H9 (cell line): ENCODE measurements around the gene KLHL18. TPM values are rescaled to one million over a fixed set of nuclear protein-coding genes. Genes with fewer than 3 reads are reported as not detected.

ENCODE experiments used
- DNase-seq: peaks from one replicate; pipeline ENCODE4 v3.0.0-alpha.2; 2017
- H2AFZ ChIP-seq: one replicate; pipeline ENCODE4 v1.6.1; 2013; ENCODE audit warnings: mild to moderate bottlenecking, low read length, control low read depth, moderate library complexity
- H2AK5ac ChIP-seq: 2 replicates; pipeline ENCODE4 v1.6.1; 2013; ENCODE audit warnings: low read length, control low read depth, mixed read lengths; ENCODE audit not compliant: insufficient read length
- H2BK120ac ChIP-seq: one replicate; pipeline ENCODE4 v1.6.1; 2013; ENCODE audit warnings: low read depth, mild to moderate bottlenecking, low read length, control low read depth, inconsistent platforms; ENCODE audit not compliant: poor library complexity, severe bottlenecking
- H2BK12ac ChIP-seq: 2 replicates; pipeline ENCODE4 v1.6.1; 2013; ENCODE audit warnings: low read length, control low read depth, mixed read lengths, low read depth; ENCODE audit not compliant: insufficient read length
- H2BK15ac ChIP-seq: 2 replicates; pipeline ENCODE4 v1.6.1; 2013; ENCODE audit warnings: low read depth, low read length, control low read depth
- H2BK20ac ChIP-seq: one replicate; pipeline ENCODE4 v1.6.1; 2013; ENCODE audit warnings: low read depth, mild to moderate bottlenecking, low read length, control low read depth, inconsistent platforms; ENCODE audit not compliant: poor library complexity, severe bottlenecking
- H2BK5ac ChIP-seq: 2 replicates; pipeline ENCODE4 v1.6.1; 2013; ENCODE audit warnings: low read length, control low read depth, mixed read lengths; ENCODE audit not compliant: insufficient read length
- H3K14ac ChIP-seq: 2 replicates; pipeline ENCODE4 v1.6.1; 2013; ENCODE audit warnings: low read length, control low read depth; ENCODE audit not compliant: insufficient read depth
- H3K18ac ChIP-seq: 2 replicates; pipeline ENCODE4 v1.6.1; 2013; ENCODE audit warnings: low read depth, mild to moderate bottlenecking, mixed read lengths, low read length, control low read depth; ENCODE audit not compliant: insufficient read length
- H3K23ac ChIP-seq: 2 replicates; pipeline ENCODE4 v1.6.1; 2013; ENCODE audit warnings: low read length, control low read depth, mixed read lengths, low read depth; ENCODE audit not compliant: insufficient read length
- H3K23me2 ChIP-seq: 2 replicates; pipeline ENCODE4 v1.6.1; 2013; ENCODE audit warnings: low read depth, mild to moderate bottlenecking, mixed read lengths, low read length, control low read depth; ENCODE audit not compliant: insufficient read length, poor library complexity, severe bottlenecking
- H3K27ac ChIP-seq: 2 replicates; pipeline ENCODE4 v1.5.1; 2013; ENCODE audit warnings: low read length, control low read depth, mixed read lengths, low read depth; ENCODE audit not compliant: insufficient read length
- H3K27me3 ChIP-seq: 2 replicates; pipeline ENCODE4 v1.6.1; 2013; ENCODE audit warnings: low read length, control low read depth, inconsistent platforms; ENCODE audit not compliant: insufficient read depth
- H3K4ac ChIP-seq: 2 replicates; pipeline ENCODE4 v1.6.1; 2013; ENCODE audit warnings: low read depth, mild to moderate bottlenecking, control low read depth, inconsistent platforms, low read length, moderate library complexity
- H3K4me1 ChIP-seq: 2 replicates; pipeline ENCODE4 v1.6.1; 2013; ENCODE audit warnings: low read length, control low read depth, inconsistent platforms; ENCODE audit not compliant: insufficient read depth
- H3K4me2 ChIP-seq: 2 replicates; pipeline ENCODE4 v1.6.1; 2013; ENCODE audit warnings: low read length, control low read depth, mixed read lengths; ENCODE audit not compliant: insufficient read length, insufficient read depth
- H3K56ac ChIP-seq: 2 replicates; pipeline ENCODE4 v1.6.1; 2013; ENCODE audit warnings: low read depth, mild to moderate bottlenecking, mixed read lengths, low read length, control low read depth; ENCODE audit not compliant: insufficient read length
- H3K79me1 ChIP-seq: 2 replicates; pipeline ENCODE4 v1.6.1; 2013; ENCODE audit warnings: low read depth, mild to moderate bottlenecking, moderate library complexity, low read length, control low read depth, inconsistent platforms; ENCODE audit not compliant: insufficient read depth, poor library complexity, severe bottlenecking
- H3K79me2 ChIP-seq: 2 replicates; pipeline ENCODE4 v1.6.1; 2013; ENCODE audit warnings: low read length, control low read depth, inconsistent platforms; ENCODE audit not compliant: insufficient read depth
- H3K9ac ChIP-seq: 2 replicates; pipeline ENCODE4 v1.6.1; 2013; ENCODE audit warnings: low read length, control low read depth, mixed read lengths; ENCODE audit not compliant: insufficient read length; ENCODE audit errors: extremely low read depth
- H3K9me3 ChIP-seq: one replicate; pipeline ENCODE4 v1.6.1; 2013; ENCODE audit warnings: low read depth, low read length, inconsistent platforms; ENCODE audit not compliant: control insufficient read depth
- H3T11ph ChIP-seq: one replicate; pipeline ENCODE4 v1.6.1; 2013; ENCODE audit warnings: mild to moderate bottlenecking, low read length, control low read depth, inconsistent platforms
- H4K20me1 ChIP-seq: one replicate; pipeline ENCODE4 v1.6.1; 2013; ENCODE audit not compliant: control insufficient read depth, insufficient read length, insufficient read depth
- H4K5ac ChIP-seq: 2 replicates; pipeline ENCODE4 v1.6.1; 2013; ENCODE audit warnings: low read depth, mild to moderate bottlenecking, mixed read lengths, low read length, control low read depth; ENCODE audit not compliant: insufficient read length
- H4K8ac ChIP-seq: replicated peaks from 2 replicates; pipeline ENCODE4 v1.6.1; 2013; ENCODE audit warnings: low read length, control low read depth, mixed read lengths, low read depth; ENCODE audit not compliant: insufficient read length
- H4K91ac ChIP-seq: 2 replicates; pipeline ENCODE4 v1.6.1; 2013; ENCODE audit warnings: low read depth, mild to moderate bottlenecking, moderate library complexity, mixed read lengths, low read length, control low read depth; ENCODE audit not compliant: insufficient read length
- H3K27ac Mint-ChIP-seq, 3 experiments: 2 replicates in 2 of 3; 3 replicates in 1 of 3; pipeline ENCODE4 v1.8.0; 2020 to 2021; ENCODE audit warnings: mixed read lengths in 3 of 3, mild to moderate bottlenecking in 1 of 3, moderate library complexity in 1 of 3
- H3K27me3 Mint-ChIP-seq: 2 replicates; pipeline ENCODE4 v1.8.0; 2021; ENCODE audit warnings: low read depth, mild to moderate bottlenecking, moderate library complexity, mixed read lengths
- H3K36me3 Mint-ChIP-seq, 3 experiments: 2 replicates in 2 of 3; 3 replicates in 1 of 3; pipeline ENCODE4 v1.8.0; 2020 to 2021; ENCODE audit warnings: low read depth in 3 of 3, mixed read lengths in 3 of 3; ENCODE audit not compliant: insufficient read depth in 1 of 3
- H3K4me1 Mint-ChIP-seq, 2 experiments: 2 replicates each; pipeline ENCODE4 v1.8.0; 2020; ENCODE audit warnings: mixed read lengths in 2 of 2
- H3K4me3 Mint-ChIP-seq, 2 experiments: 2 replicates in 1 of 2; 3 replicates in 1 of 2; pipeline ENCODE4 v1.8.0; 2020 to 2021; ENCODE audit warnings: mild to moderate bottlenecking in 2 of 2, mixed read lengths in 2 of 2, moderate library complexity in 1 of 2
- H3K9me3 Mint-ChIP-seq, 2 experiments: 2 replicates in 1 of 2; 3 replicates in 1 of 2; pipeline ENCODE4 v1.8.0; 2020; ENCODE audit warnings: mild to moderate bottlenecking in 2 of 2, mixed read lengths in 2 of 2, moderate library complexity in 1 of 2
- CTCF ChIP-seq: fragments of 200-600 bp; sonication (generic); conservative IDR thresholded peaks from 3 replicates; pipeline ENCODE4 v1.8.0; 2021; ENCODE audit warnings: antibody characterized with exemption, mild to moderate bottlenecking
- WGBS: extraction: QIAGEN DNeasy Blood & Tissue Kit; methylation state at CpG from one replicate; pipeline ENCODE4 v1.1.7; 2013; ENCODE audit warnings: missing lambda C conversion rate, low lambda C conversion rate, mixed read lengths; ENCODE audit not compliant: insufficient read length; ENCODE audit errors: extremely low coverage; 5-methylcytosine and 5-hydroxymethylcytosine counted together
- total RNA-seq: library from RNA; stranded (reverse); gene quantifications from 2 replicates; pipeline ENCODE4 v1.2.1, GENCODE V29; 2021

The KLHL18 gene
- total RNA-seq, 1 experiment from 2014 or later = 55.3 TPM

- H3K27ac Mint-ChIP-seq = peak overlapping the region in 2 of 3 experiments; percentile 36 to 80; a peak in 3 of 7 replicates
- no peaks in the 10 kb centered on the region for H3K27me3 Mint-ChIP-seq
- no peaks in the 10 kb centered on the region for H3K9me3 Mint-ChIP-seq
- Histone ChIP-seq H3K27me3 (no peaks in the 10 kb centered on the region), H3K18ac (no peak overlapping the region), H2BK5ac (no peak overlapping the region), H2AFZ (no peak overlapping the region), H2BK120ac (no peak overlapping the region), H2BK20ac (no peak overlapping the region), H3K79me1 (no peaks in the 10 kb centered on the region), H3K4me1 (no peaks in the 10 kb centered on the region), H2AK5ac (no peak overlapping the region), H2BK12ac (no peak overlapping the region), H4K5ac (no peak overlapping the region), H3K9ac (no peak overlapping the region), H2BK15ac (no peak overlapping the region), H3K4me2 (no peak overlapping the region), H3K56ac (no peak overlapping the region), H4K8ac (no peak overlapping the region), H3K9me3 (no peaks in the 10 kb centered on the region), H4K20me1 (no peaks in the 10 kb centered on the region), H3T11ph (no peak overlapping the region), H3K23ac (no peak overlapping the region), H3K23me2 (no peaks in the 10 kb centered on the region), H3K14ac (no peak overlapping the region), H3K27ac (no peak overlapping the region), H3K79me2 (no peaks in the 10 kb centered on the region), H4K91ac (no peak overlapping the region), H3K4ac (no peak overlapping the region)
- H3K4me1 Mint-ChIP-seq = peaks cover 5 to 6% of the 10 kb centered on the region in 2 experiments; a peak in 2 of 4 replicates
- H3K36me3 Mint-ChIP-seq = peaks cover 17 to 40% (median 25%) of the 10 kb centered on the region in 3 experiments; a peak in 6 of 7 replicates
- no peak overlapping the region for H3K4me3 Mint-ChIP-seq
- no CpG with 5 or more reads among the region's 4 CpGs for whole genome bisulfite sequencing
- no peak for TF ChIP-seq CTCF
- no peak for DNase-seq
These were observed 64.6 kb downstream of the KLHL18 start for GRCh38 chr3:47347217-47347801.
